ENCODE data around the gene GJE1.
A peak's percentile ranks its signal among the peaks of the same experiment; 100 is the strongest.
"Not testable (repeated sequence)": the region's sequence is repeated elsewhere in the genome, so short reads cannot be mapped to it uniquely, and the experiment has no call there.

The GJE1 gene

GRCh38 chr6:142132625-142133024 lies at the start of gene GJE1:
Gene GJE1, plus strand, starts transcription at chr6:142132925. Its CDS starts 234 bp downstream, at chr6:142133159.
- DNase-seq (ENCODE audit: low spot score): no peak

- no peak for DNase-seq (ENCODE audit: low spot score)
Observed at GRCh38 chr6:142087950-142088857, 44.5 kb upstream of the GJE1 start.

GRCh38 chr6:142088858-142089216 lies 43.9 kb upstream of the GJE1 start:
- DNase-seq (ENCODE audit: low spot score): no peak

- not testable (repeated sequence) for DNase-seq (ENCODE audit: low spot score)
Observed at GRCh38 chr6:142104820-142105219, 27.9 kb upstream of the GJE1 start.

GRCh38 chr6:142110820-142111219 lies 21.9 kb upstream of the GJE1 start:
- not testable (repeated sequence) for DNase-seq (ENCODE audit: low spot score)

- DNase-seq (ENCODE audit: low spot score): peak; percentile 54
Observed at GRCh38 chr6:142112451-142113061, 20.2 kb upstream of the GJE1 start.

- no peak for DNase-seq (ENCODE audit: low spot score)
Observed at GRCh38 chr6:142117366-142117765, 15.4 kb upstream of the GJE1 start.

- no peak for DNase-seq (ENCODE audit: low spot score)
Observed at GRCh38 chr6:142118328-142118727, 14.4 kb upstream of the GJE1 start.

GRCh38 chr6:142118925-142119324 lies 13.8 kb upstream of the GJE1 start:
- no peak for DNase-seq (ENCODE audit: low spot score)

GRCh38 chr6:142121342-142121741 lies 11.4 kb upstream of the GJE1 start:
- no peak for DNase-seq (ENCODE audit: low spot score)

- no peak for DNase-seq (ENCODE audit: low spot score)
Observed at GRCh38 chr6:142130814-142131213, 1.9 kb upstream of the GJE1 start.

- DNase-seq (ENCODE audit: low spot score): no peak
Observed at GRCh38 chr6:142138876-142139275, 6.2 kb downstream of the GJE1 start.

GRCh38 chr6:142141531-142141930 lies 8.8 kb downstream of the GJE1 start:
- not testable (repeated sequence) for DNase-seq (ENCODE audit: low spot score)

- peak; percentile 99 for DNase-seq (ENCODE audit: low spot score)
Observed at GRCh38 chr6:142146828-142147662, 14.3 kb downstream of the GJE1 start, which contains the start of the genes NMBR and VTA1. Gene NMBR, minus strand, starts transcription at chr6:142147122. Its CDS starts 58,464 bp downstream, at chr6:142088658. Gene VTA1, plus strand, starts transcription at chr6:142147263. Its CDS starts 25 bp downstream, at chr6:142147288.

- DNase-seq (ENCODE audit: low spot score): no peak
Observed at GRCh38 chr6:142152746-142153145, 20.0 kb downstream of the GJE1 start.

- DNase-seq (ENCODE audit: low spot score): no peak
Observed at GRCh38 chr6:142153196-142153595, 20.5 kb downstream of the GJE1 start.

GRCh38 chr6:142154336-142154735 lies 21.6 kb downstream of the GJE1 start:
- no peak for DNase-seq (ENCODE audit: low spot score)

GRCh38 chr6:142155091-142155490 lies 22.4 kb downstream of the GJE1 start:
- no peak for DNase-seq (ENCODE audit: low spot score)

- no peak for DNase-seq (ENCODE audit: low spot score)
Observed at GRCh38 chr6:142155895-142156757, 23.4 kb downstream of the GJE1 start.

GRCh38 chr6:142156758-142157068 lies 24.0 kb downstream of the GJE1 start:
- DNase-seq (ENCODE audit: low spot score): not testable (repeated sequence)

GRCh38 chr6:142162780-142163179 lies 30.1 kb downstream of the GJE1 start:
- DNase-seq (ENCODE audit: low spot score): no peak
